Activated CD8-positive, alpha-beta memory T cell treated with anti-CD3 and anti-CD28 coated beads, Interleukin-2, amount 50 U/mL, for 24 hours (primary cell): Measurements from ENCODE around the gene AKR1E2.
A peak's percentile ranks its signal among the peaks of the same experiment; 100 is the strongest.

ENCODE experiments used
- DNase-seq: peaks from one replicate; pipeline ENCODE4 v3.0.0-alpha.2; 2020; ENCODE audit errors: extremely low read depth

AKR1E2 gene

DNA sequence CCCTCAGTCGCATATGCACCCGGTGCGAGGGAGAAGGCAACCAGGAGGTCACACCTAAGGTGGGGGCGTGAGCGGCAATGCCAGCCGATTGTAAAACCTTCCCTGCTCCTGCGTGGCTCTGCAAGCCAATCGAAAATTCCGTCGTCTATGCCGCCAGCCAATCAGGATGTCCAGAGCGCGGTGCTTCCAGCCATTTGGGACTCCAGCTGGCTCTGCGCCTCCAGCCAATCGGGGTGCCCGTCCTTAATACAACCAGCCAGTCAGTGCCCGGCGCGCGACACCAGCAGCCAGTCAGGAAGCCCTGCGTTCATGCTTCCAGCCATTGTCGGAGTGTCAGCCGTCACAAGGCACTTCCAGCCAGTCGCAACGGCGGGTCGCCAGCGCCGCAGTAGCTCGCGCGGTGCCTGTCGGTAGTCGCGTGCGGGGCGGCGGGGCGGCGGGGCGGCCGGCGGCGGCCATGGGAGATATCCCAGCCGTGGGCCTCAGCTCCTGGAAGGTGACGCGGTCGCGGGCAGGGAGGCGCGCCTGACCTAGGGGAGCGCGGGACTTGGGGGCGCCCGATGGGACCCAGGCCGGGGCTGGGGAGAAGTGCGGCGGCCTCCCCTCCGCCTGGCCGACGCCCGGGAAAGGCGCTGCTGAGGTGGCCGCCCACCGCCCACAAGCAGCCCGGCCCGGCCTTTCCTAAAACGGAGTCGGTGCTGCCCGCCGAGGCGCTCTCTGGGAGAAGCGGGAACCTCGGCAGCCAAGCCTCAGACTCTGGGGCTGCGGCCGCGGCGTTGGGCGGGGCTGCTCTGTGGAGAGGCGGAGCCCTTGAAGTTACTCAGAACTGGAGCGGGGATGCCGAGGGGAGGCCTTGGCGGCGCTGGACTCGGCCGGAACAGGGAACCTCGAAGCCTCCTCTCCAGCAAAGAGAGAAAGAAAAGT is at the start of gene AKR1E2:
Gene AKR1E2 (plus strand): TSS at position 340 of the 924 bp plus-strand sequence. CDS start 118 bp downstream, at position 458.
- peak; percentile 68 for DNase-seq

DNA sequence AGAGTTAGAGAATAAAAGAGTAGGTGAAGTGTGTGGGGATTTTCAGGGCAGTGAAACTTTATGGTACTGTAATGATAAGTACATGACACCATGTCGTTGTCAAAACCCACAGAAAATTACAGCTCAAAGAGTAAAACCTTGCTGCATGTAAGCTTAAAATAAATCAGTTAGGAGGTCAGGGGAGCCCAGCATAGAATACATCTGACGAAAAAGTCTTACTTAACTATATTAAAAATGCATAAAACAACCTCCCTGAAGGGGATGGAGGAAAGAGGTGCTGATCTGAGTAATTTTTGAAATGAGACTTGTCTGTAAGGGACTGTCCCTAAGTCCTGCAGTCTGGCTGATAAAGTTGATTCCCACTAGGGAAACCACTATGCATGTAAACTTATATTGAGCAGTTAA is 49.8 kb upstream of the AKR1E2 start:
- DNase-seq: no peak

DNA sequence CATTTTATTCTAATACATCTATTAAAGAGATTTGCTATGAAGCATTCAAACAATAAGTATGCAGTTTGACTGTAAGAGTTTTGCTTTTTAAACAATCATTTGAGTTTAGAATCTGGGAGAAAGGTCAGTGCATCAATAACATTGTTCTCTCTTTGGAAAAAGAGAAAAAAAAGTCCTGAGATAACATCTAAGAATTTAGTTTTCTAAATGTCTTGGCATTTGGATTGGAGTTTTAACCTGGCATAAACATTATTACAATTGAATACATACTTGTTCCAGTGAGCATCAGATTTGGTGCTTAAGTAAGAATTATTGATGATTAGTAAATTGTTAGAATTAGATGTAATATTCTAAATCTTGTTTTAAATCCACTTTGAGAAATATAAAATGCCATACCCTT is 47.2 kb upstream of the AKR1E2 start:
- no peak for DNase-seq

DNA sequence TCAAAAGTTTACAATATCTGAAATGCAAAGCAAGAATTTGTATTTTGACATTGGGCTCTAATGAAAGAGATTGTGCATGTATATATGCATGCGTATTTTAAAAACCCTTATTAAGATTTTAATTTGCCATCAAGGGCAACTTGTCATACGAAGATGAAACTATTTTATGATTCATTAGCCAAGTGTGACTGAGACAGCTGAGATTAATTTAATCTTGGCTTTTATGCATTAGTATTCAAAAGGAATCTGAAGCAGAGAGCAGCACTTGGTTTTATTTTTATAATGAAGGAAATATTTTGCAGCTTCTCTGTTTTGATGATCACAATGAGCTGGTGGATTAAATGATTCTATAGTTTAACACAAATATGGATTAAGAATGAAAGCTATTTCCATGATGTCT is 45.9 kb upstream of the AKR1E2 start:
- DNase-seq: no peak

DNA sequence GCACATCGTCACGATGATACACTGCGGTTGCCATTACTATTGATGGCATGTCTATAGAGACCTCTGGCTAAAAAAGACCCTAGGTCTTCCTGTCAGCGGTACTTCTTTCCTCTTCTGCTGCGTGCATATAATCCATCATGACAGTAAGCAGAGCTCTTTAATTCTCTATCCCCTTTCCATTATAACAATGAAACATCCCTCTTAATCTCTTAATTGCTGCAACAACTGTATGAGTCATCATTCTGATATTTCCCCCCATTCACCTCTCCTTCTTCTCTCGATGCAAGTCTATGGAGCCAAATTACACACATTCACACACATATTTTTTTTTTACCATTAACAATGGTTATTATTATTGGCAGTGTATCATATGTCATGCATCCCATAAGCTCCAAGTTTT is 45.2 kb upstream of the AKR1E2 start:
- DNase-seq: no peak

DNA sequence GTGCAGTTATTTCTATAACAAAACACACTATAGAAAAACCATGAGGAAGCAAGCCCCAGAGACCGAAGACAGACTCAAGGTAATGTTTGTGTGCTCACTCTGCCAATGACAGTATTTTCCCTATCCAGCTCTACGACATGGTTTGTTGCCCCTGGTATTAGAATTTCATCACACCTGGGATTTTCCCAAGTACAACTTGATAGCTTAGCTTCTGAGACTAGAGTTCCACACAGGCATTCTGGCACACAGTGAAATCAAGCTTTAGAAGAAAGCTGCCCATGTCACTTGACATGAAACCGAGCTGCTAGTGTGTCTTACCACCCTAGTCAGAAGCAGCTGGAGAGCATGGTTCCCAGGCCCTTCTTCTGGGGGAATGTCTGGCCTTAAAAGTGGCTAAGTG is 44.1 kb upstream of the AKR1E2 start:
- DNase-seq: no peak

DNA sequence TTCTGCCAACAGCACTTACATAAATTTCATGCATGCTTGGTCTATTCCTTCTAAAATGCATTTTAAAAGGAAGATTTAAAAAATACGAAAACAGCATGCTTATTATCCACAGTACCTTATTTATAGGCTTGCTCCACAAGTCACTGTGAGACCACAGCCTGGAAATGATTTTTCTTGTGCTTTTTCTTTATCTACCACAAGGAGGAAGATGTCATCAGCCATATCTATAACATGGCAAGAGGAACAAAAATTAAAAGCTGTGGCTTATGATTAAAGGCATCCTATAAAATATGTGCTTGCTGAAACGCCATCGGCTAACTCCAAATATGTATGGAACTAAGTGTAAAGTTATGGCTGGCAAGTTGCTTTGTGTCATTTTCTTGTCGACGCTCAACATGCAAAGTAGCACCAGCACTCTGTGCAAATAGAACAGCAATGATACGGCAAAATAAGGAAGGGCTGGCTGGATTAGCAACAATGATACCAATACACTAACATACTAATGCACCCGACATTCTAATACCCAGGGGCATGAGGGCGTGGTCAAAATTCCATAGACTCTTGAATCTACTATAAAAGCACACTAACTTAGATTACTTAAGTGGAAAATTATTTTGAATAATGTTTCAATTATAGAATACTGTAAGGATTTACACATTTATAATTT is 41.2 kb upstream of the AKR1E2 start:
- no peak for DNase-seq

DNA sequence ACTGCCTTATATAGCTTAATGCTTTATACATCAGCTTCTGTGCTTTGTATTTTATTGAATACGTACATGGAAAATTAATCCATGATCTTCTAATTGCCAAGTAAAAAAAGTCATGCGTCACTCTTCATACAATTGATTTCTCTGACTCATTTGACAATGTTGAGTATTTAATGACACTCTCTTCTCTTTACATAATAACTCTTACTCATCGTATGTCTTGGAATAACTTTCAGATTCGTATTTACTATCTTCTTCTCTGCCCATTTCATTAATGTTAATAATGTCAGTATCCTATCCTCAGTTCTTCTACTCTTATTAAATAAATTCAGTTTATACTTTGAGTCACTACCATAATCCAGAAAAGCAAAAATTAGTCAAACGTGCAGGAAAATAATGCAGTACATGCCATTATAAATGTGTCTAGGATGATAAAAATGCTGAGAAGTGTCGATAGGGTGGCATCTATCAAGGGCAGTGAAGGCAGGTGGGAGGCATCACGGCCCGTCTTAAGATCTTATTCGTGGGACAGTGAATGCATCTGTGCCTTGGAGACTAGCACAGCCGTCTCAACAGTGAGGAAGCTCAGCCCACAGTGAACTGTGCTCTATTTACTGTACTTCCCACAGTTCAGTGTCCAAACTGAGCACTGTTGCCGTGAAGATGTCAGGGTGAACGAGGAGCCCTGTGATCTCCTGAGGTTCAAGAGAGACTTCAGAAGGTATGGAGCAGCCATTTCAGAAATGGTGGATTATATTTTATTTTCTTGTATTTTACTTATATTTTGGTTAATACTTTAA is 39.8 kb upstream of the AKR1E2 start:
- DNase-seq: no peak

DNA sequence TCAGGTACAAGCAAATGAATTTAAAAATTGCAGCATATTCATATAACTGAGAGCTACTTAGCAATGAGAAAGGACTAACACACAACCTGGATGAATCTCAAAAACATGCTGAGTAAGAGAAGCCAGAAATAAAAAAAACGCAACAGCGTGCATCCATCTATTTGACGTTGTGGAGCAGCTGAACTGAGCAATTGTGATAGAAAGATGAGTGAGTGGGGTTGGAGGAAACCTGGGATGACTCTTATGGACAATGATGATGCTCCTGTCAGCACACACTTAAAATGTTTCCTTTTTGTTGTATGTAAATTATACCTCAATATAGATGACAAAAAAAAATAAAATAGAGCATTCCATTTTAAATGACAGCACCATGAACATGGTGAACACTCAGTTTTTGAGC is 36.0 kb upstream of the AKR1E2 start:
- DNase-seq: no peak

DNA sequence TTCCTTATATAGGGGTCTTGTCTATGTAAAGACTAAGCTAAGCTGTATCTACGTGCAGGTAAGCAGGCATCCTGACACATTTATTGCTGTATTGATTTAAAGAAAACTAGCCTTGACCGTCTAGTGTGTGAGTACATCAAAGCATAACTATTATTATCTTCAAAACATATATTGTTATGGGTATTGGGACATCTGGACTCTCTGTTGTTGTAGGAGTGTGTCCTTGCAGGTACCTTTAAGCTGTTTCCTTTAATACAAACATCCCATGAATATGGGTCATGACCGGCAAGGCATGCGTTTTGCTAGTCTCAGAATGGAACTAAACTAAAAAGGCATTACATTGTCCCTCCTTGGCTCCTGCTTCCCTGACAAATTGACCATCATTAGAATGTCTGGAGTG is 35.1 kb upstream of the AKR1E2 start:
- DNase-seq: no peak

DNA sequence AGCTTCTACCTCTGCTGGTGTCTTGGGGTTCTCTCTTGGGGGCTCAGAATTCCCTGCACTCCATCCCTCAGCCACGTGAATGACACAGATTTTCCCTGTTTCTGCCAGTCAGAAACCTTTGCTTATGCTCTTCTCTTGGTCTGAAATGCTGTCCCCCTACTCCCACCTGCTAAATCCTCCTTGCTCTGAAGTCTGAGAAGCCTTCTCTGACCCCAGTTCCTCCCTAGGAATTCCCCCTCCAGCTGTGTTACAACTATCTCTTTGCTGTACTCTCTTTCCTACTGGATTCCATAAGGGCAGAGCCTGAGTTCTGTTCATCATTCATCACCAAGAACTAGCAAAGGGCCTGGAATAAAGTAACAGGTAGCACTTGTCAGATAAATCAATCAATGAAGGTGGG is 33.6 kb upstream of the AKR1E2 start:
- DNase-seq: no peak

DNA sequence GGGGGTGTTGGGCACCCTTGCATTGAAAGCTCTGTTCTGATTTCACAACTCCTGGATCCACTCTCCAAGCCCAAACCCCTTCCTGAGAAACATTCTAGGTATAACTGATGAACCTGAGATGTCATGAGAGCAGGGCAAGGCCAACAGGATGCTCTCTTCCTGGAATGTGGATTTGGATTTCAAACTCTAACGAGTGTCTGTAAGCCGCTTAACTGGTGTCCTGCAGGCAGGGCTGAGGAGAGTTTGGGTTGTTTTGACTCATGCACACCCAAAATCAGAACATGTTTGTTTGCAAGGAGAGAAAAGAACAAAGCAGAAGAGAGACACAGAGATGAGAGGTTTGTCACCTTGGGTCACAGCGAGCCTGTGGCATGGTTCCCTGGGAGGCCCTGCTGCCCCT is 24.6 kb upstream of the AKR1E2 start:
- no peak for DNase-seq

DNA sequence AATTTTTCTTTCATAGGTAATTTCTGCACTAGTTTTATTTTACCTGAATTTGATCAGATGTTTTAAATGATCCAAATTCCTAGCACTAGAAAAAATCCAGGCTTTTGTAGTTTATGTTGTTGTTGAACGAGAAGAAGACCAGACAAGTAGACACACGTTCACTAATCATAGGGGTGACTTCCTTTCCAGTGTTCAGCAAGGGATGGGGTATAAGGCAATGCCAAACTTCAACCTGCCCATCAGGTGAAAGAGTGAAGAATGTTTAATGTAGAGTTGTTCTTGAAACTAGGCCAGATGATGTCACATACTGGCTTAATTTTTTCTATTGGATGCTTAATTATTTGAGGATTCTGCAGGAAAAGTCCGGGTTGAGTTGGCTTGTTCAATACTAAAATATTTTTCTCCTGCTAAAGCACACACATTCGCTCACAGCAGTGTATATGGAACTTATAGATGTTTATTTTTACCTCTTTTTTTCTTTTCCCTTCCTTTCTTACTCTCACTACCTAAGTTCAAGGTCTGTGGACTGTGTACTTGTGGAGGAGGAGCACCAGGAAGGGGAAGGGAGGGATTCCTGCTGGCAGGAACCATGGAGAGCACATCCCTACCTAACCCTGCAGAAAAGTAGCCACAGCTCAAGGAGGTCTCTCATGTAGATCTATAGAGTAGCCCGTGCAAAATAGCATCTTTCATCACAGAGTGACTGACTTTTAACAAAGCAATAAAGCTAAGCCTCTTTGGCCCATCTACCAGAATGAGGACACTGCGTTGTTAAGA is 23.1 kb upstream of the AKR1E2 start:
- DNase-seq: no peak

DNA sequence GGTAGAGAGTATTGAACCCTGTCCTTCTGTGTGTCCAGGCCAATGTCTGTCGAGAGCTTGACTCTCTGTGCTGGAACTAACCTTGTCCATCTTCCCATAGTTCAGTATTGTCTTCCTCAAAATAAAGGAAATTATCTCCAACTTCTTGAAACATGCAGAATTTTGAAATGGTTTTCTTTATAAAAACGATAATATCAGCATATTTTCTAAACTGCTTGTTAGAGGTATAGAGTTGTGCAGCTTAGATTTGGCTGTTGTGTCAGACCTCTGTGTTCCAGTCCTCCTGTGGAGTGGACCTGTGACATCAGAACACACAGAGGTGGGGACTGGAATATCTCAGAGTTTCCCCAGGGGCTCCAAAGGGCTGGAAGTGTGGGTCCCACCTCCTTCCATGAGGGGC is 22.2 kb upstream of the AKR1E2 start:
- DNase-seq: no peak

DNA sequence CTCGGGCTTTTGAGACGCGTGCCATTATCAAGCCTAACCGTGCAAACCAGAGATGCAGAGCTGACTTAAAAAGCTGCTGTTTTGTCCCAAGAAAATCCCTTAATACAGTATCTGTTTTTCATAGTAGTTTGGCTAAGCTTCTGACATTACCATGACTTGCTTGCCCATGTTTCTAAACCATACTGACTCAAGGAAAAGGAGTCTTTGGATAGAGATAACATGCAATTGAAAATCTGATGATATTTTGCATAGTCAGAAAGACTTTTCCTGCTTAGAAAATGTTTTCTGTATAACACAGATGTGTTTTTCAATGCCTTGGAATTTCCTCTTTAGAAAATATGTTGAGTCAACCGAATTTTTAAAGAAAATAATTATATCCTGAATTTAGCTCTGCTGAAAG is 21.5 kb upstream of the AKR1E2 start:
- DNase-seq: no peak

DNA sequence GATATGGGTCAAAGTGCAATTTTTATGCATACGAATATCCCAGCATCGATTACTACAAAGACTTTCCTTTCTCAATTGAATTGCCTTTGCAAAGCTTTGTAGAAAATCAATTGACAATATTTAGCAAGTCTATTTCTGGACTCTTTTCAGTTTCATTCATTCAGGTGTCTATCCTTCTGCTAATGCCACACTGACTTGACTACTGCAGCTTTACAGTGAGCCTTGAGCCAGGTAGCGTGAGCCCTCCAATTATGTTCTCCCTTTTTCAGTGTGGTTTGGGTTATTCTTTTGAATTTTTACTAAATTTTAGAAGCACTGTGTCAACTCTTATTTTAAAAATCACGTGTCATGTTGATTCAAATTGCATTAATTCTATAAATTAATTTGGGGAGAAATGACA is 19.5 kb upstream of the AKR1E2 start:
- no peak for DNase-seq

DNA sequence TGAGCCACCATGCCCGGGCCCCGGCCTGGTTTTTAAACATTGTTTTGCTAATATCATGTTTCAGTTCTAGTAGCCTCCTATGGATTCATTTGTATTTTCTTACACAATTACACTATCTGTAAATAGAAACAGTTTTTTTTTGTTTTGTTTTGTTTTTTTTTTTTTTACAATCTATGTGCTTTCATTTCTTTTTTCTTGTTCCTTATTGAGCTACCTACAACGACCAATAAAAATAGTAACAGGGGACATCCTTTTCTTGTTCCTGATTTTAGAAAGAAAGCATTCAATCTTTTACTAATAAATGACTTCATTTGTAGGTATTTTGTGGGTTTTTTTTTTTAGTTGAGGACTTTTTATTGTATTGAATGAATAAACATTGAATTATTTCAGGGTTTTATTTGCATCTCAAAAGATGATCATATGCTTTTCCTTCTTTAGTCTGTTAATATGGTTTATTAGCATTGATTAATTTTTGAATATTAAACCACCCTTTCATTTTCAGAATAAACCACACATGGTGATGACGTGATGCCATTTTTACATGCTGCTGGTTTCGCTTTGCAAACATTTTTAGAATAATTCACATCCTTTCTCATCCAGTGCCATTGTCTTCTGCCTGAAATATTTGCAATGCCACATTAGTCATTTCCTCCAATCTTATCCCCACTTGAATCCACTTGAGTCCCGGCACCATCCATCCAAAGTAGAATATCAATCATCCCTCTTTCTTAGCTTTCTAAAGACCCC is 18.1 kb upstream of the AKR1E2 start:
- DNase-seq: no peak

DNA sequence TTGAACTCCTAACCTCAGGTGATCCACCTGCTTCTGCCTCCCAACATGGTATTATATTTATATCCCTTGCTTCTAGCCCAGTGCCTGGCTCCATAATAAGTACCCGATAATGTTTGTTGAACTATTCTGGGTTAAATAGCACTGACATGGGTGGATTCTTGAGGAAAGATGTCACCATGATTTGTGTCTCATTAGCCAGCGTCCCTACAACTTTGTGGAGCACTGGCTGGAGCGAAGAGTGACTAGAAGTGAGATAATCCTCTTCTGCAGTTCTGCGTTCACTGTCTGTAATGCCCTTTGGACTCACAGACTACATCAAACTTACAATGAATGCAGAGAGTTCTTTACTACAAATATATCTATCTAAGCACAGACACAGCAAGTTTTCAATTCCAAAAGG is 16.9 kb upstream of the AKR1E2 start:
- no peak for DNase-seq

DNA sequence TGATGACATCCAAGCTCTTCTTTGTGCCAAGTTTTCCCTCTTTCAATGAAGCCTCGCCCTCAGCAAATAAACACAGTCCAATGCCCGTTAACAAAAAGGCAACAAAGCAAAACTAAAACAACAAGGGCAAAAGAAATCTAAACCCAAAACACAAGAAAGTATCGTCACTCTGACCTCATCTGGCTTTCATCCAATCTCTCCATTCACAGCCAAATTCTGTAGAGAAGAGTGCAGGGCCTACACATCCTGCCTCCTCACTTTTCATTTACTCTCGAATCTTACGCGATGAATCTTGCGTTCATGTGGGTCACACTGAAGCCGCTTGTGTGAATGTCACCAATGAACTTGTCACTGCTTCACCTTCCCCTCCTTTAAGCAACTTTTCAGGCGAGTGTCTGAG is 15.9 kb upstream of the AKR1E2 start:
- no peak for DNase-seq

DNA sequence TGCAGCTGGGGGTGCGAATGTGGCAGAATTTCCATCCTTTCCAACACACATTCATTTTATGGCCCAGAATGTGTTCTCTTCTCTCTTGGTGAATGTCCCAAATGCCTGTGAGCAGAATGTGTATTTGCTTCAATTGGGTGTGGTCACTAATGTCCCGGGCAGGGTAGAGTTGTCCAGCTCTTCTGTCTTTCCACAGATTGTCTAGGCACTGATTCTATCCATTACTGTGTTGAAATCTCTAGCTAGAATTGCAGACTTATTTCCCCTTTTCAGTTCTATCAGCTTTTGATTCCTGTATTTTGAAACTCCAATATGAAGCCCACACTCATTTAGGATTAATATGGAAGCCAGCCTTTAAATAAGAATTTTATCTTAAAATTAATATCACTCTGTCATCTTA is 14.0 kb upstream of the AKR1E2 start:
- DNase-seq: no peak

DNA sequence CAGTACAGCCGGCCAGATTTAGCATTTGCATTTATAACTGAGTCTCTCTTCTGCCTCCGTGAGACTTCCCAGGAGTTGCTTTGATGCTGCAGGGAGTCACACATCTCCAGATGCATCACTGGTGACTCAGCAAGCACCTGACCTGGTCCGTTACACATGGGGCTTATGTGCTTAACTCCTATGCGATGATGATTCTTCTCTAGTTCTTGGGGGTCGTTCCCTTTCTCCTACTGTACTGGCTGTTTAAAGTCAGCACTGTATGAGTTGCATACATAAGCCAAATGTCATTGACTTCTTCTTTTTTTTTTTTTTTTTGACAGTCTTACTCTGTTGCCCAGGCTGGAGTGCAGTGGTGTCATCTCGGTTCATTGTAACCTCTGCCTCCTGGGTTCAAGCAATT is 13.0 kb upstream of the AKR1E2 start:
- DNase-seq: no peak
